Neural progenitor cell (in vitro differentiated cells): ENCODE measurements around the gene PCSK6. TPM values are rescaled to one million over a fixed set of nuclear protein-coding genes. Genes with fewer than 3 reads are reported as not detected.

Experiments
- DNase-seq: peaks from one replicate; pipeline ENCODE4 v3.0.0-alpha.2; 2016; ENCODE audit warnings: low spot score
- H2AFZ ChIP-seq: fragments of 200-600 bp; sonication (generic); replicated peaks from 2 replicates; pipeline ENCODE4 v1.6.1; 2016; ENCODE audit warnings: antibody characterized with exemption
- H3F3A ChIP-seq: fragments of 200-600 bp; sonication (generic); 2 replicates; pipeline ENCODE4 v1.6.1; 2016; ENCODE audit warnings: antibody characterized with exemption, low read depth
- H3K27ac ChIP-seq: fragments of 200-600 bp; sonication (generic); 2 replicates; pipeline ENCODE4 v1.5.1; 2016; ENCODE audit warnings: mild to moderate bottlenecking
- H3K27me3 ChIP-seq: fragments of 200-600 bp; sonication (generic); 2 replicates; pipeline ENCODE4 v1.6.1; 2016; ENCODE audit warnings: mild to moderate bottlenecking, moderate library complexity
- H3K36me3 ChIP-seq: fragments of 200-600 bp; sonication (generic); 2 replicates; pipeline ENCODE4 v1.5.1; 2016
- H3K4me1 ChIP-seq: fragments of 200-600 bp; sonication (generic); 2 replicates; pipeline ENCODE4 v1.6.1; 2016; ENCODE audit warnings: mixed run types
- H3K4me2 ChIP-seq: fragments of 200-600 bp; sonication (generic); 2 replicates; pipeline ENCODE4 v1.6.1; 2016
- H3K4me3 ChIP-seq: fragments of 200-600 bp; sonication (generic); 2 replicates; pipeline ENCODE4 v1.5.1; 2016
- H3K79me2 ChIP-seq: fragments of 200-600 bp; sonication (generic); 2 replicates; pipeline ENCODE4 v1.6.1; 2016; ENCODE audit warnings: low read depth
- H3K9ac ChIP-seq: fragments of 200-600 bp; sonication (generic); 2 replicates; pipeline ENCODE4 v1.6.1; 2016
- H3K9me3 ChIP-seq: fragments of 200-600 bp; sonication (generic); 2 replicates; pipeline ENCODE4 v1.5.1; 2016; ENCODE audit warnings: low read depth
- H4K20me1 ChIP-seq: fragments of 200-600 bp; sonication (generic); 2 replicates; pipeline ENCODE4 v1.6.1; 2016; ENCODE audit warnings: low read depth
- H3K27ac Mint-ChIP-seq: 3 replicates; pipeline ENCODE4 v1.8.0; 2021; ENCODE audit warnings: mixed read lengths
- H3K27me3 Mint-ChIP-seq: 2 replicates; pipeline ENCODE4 v1.8.0; 2022; ENCODE audit warnings: low read depth, mild to moderate bottlenecking, inconsistent platforms, moderate library complexity, mixed read lengths; ENCODE audit not compliant: insufficient read depth
- H3K36me3 Mint-ChIP-seq: 3 replicates; pipeline ENCODE4 v1.8.0; 2021; ENCODE audit warnings: mixed read lengths
- H3K4me1 Mint-ChIP-seq: 3 replicates; pipeline ENCODE4 v1.8.0; 2021; ENCODE audit warnings: mixed read lengths
- H3K4me3 Mint-ChIP-seq: 3 replicates; pipeline ENCODE4 v1.8.0; 2021; ENCODE audit warnings: mild to moderate bottlenecking, moderate library complexity, mixed read lengths
- H3K9me3 Mint-ChIP-seq: 3 replicates; pipeline ENCODE4 v1.8.0; 2020; ENCODE audit warnings: mixed read lengths
- CTCF ChIP-seq: fragments of 200-600 bp; sonication (generic); IDR thresholded peaks from 2 replicates; pipeline ENCODE4 v1.5.1; 2017; ENCODE audit warnings: antibody characterized with exemption, mild to moderate bottlenecking
- EZH2 ChIP-seq: fragments of 200-600 bp; sonication (generic); IDR thresholded peaks from 2 replicates; pipeline ENCODE4 v1.6.1; 2017; ENCODE audit warnings: antibody characterized with exemption, mild to moderate bottlenecking, moderate library complexity
- EZH2phosphoT487 ChIP-seq: fragments of 200-600 bp; sonication (generic); IDR thresholded peaks from 2 replicates; pipeline ENCODE4 v1.6.1; 2017; ENCODE audit warnings: antibody characterized with exemption
- total RNA-seq: library from RNA; depleted of rRNA; stranded (reverse); fragments of >200 nt; gene quantifications from 2 replicates; pipeline ENCODE4 v1.2.3, GENCODE V29; 2015; ENCODE audit warnings: low replicate concordance

The PCSK6 gene
- total RNA-seq, 1 donor from 2014 or later: 1.9 TPM

- Mint-ChIP-seq H3K4me3 (no peak overlapping the region), H3K36me3 (peaks cover 41% of the 10 kb centered on the region), H3K27me3 (no peaks in the 10 kb centered on the region), H3K27ac (no peak overlapping the region), H3K9me3 (no peaks in the 10 kb centered on the region), H3K4me1 (no peaks in the 10 kb centered on the region)
- H3K9me3 ChIP-seq: no peaks in the 10 kb centered on the region
- H3K27me3 ChIP-seq: no peaks in the 10 kb centered on the region
- no peaks in the 10 kb centered on the region for H3K4me1 ChIP-seq
- H3K27ac ChIP-seq: no peak overlapping the region
- no peak overlapping the region for H2AFZ ChIP-seq
- H3K4me3 ChIP-seq: no peak overlapping the region
- H3F3A ChIP-seq: peaks cover 12% of the 10 kb centered on the region
- peaks cover 13% of the 10 kb centered on the region for H4K20me1 ChIP-seq
- no peak overlapping the region for H3K9ac ChIP-seq
- H3K79me2 ChIP-seq: peaks cover 25% of the 10 kb centered on the region
- no peak for DNase-seq
- TF ChIP-seq CTCF: no peak
- no peak for TF ChIP-seq EZH2
- TF ChIP-seq EZH2phosphoT487: no peak
- H3K4me2 ChIP-seq: no peak overlapping the region
- H3K36me3 ChIP-seq: peaks cover 12% of the 10 kb centered on the region
Observed at GRCh38 chr15:101283931-101284330, 205.6 kb downstream of the PCSK6 start.

GRCh38 chr15:101280007-101280406 lies 209.5 kb downstream of the PCSK6 start:
- peaks cover 29% of the 10 kb centered on the region for H3F3A ChIP-seq
- H4K20me1 ChIP-seq: peaks cover 13% of the 10 kb centered on the region
- no peak overlapping the region for H3K4me3 ChIP-seq
- no peak overlapping the region for H3K4me2 ChIP-seq
- TF ChIP-seq EZH2phosphoT487 (no peak), EZH2 (no peak), CTCF (no peak)
- no peak overlapping the region for H3K9ac ChIP-seq
- peaks cover 19% of the 10 kb centered on the region for H3K79me2 ChIP-seq
- no peak overlapping the region for H2AFZ ChIP-seq
- H3K27ac ChIP-seq: no peak overlapping the region
- Mint-ChIP-seq H3K27me3 (peaks cover 2% of the 10 kb centered on the region), H3K36me3 (peaks cover 19% of the 10 kb centered on the region), H3K4me3 (no peak overlapping the region), H3K9me3 (no peaks in the 10 kb centered on the region), H3K4me1 (peaks cover 9% of the 10 kb centered on the region), H3K27ac (no peak overlapping the region)
- peaks cover 4% of the 10 kb centered on the region for H3K36me3 ChIP-seq
- DNase-seq: no peak
- peaks cover 5% of the 10 kb centered on the region for H3K4me1 ChIP-seq
- no peaks in the 10 kb centered on the region for H3K9me3 ChIP-seq
- H3K27me3 ChIP-seq: no peaks in the 10 kb centered on the region

- H3K79me2 ChIP-seq: peaks cover 19% of the 10 kb centered on the region
- H3K4me1 ChIP-seq: peaks cover 5% of the 10 kb centered on the region
- Mint-ChIP-seq H3K27ac (no peak overlapping the region), H3K4me1 (peaks cover 9% of the 10 kb centered on the region), H3K9me3 (no peaks in the 10 kb centered on the region), H3K27me3 (peaks cover 2% of the 10 kb centered on the region), H3K36me3 (peaks cover 21% of the 10 kb centered on the region), H3K4me3 (peak overlapping the region; percentile 92)
- no peaks in the 10 kb centered on the region for H3K9me3 ChIP-seq
- peaks cover 13% of the 10 kb centered on the region for H4K20me1 ChIP-seq
- H3K27me3 ChIP-seq: no peaks in the 10 kb centered on the region
- H3K36me3 ChIP-seq: peaks cover 11% of the 10 kb centered on the region
- peak overlapping the region; percentile 99 for H3K4me2 ChIP-seq
- peaks cover 32% of the 10 kb centered on the region for H3F3A ChIP-seq
- peak; percentile 24 for DNase-seq
- peak overlapping the region; percentile 77 for H3K4me3 ChIP-seq
- H3K27ac ChIP-seq: no peak overlapping the region
- no peak for TF ChIP-seq EZH2
- TF ChIP-seq CTCF: no peak
- no peak for TF ChIP-seq EZH2phosphoT487
- peak overlapping the region; percentile 9 for H2AFZ ChIP-seq
- H3K9ac ChIP-seq: no peak overlapping the region
Observed at GRCh38 chr15:101277943-101278564, 211.5 kb downstream of the PCSK6 start.
